Colonic mucosa (tissue), 4 donors: ENCODE measurements around the gene ASPG. TPM values are rescaled to one million over a fixed set of nuclear protein-coding genes. Genes with fewer than 3 reads are reported as not detected.
A peak's percentile ranks its signal among the peaks of the same experiment; 100 is the strongest.

Experiments
- DNase-seq: peaks from one replicate; pipeline ENCODE4 v3.0.0-alpha.2; 2020
- H3K27ac ChIP-seq: fragments of 200-600 bp; one replicate; pipeline ENCODE4 v1.8.0; 2021
- H3K27me3 ChIP-seq: fragments of 200-600 bp; one replicate; pipeline ENCODE4 v1.8.0; 2021
- H3K36me3 ChIP-seq: fragments of 200-600 bp; one replicate; pipeline ENCODE4 v1.8.0; 2021
- H3K4me1 ChIP-seq: fragments of 200-600 bp; one replicate; pipeline ENCODE4 v1.8.0; 2021; ENCODE audit warnings: mild to moderate bottlenecking
- H3K4me3 ChIP-seq: fragments of 200-600 bp; one replicate; pipeline ENCODE4 v1.8.0; 2021
- H3K9ac ChIP-seq, 2 donors: one replicate each; pipeline ENCODE4 v1.7.0; 2013; ENCODE audit warnings: control low read depth in 2 of 2, low read depth in 2 of 2, low read length in 2 of 2
- H3K9me3 ChIP-seq: fragments of 200-600 bp; one replicate; pipeline ENCODE4 v1.8.0; 2021
- intact Hi-C: fragments of 100-400 bp; cut with DNase I; formaldehyde crosslinking; loops from one replicate; pipeline ENCODE4 v1.14.1; 2022
- total RNA-seq, 2 donors: library from RNA; stranded (reverse); fragmentation: NEBNext Ultra II Directional in 1 of 2; extraction: Animal tissue kit (Norgen Biotek cat#: 25700) in 1 of 2; gene quantifications; one replicate each; pipeline ENCODE4 v1.2.1, GENCODE V29; 2021
- TF ChIP-seq, protein P1 (sequence below): fragments of 200-600 bp; IDR thresholded peaks from one replicate; pipeline ENCODE4 v1.8.0; 2022; ENCODE audit warnings: antibody characterized with exemption, mild to moderate bottlenecking
- donor health status: healthy.
- donor health status: DM: no; HTN: no; CAD: no.
- donor health status: DM: no; HTN: no; CAD: no.

The ASPG gene
- total RNA-seq, 2 donors from 2014 or later = 1.4 to 7.5 TPM

DNA sequence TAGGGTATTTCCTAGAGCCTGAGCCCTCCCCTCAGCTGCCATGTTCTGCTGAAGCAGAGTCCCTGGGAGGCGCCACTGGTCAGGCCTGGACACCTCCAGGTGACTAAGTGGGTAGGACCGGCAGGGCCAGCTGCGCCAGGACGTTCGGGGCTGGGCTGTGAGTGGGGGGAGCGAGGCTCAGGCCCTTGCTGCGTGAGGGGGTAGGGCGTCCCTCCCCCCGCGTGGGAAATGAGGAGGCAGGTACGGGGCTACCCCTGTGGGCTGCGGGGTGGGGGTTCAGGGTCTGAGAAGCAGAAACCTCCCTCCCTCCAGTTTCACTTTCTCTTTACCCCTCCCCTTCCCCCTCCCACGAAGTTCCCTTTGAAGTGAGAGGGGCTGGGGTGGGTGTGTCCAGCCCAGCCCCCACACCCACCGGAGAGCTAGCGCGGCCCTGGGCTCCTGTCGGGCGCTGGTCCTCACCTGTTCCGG, 30.8 kb downstream of the ASPG start:
- TF ChIP-seq, protein P1, sequence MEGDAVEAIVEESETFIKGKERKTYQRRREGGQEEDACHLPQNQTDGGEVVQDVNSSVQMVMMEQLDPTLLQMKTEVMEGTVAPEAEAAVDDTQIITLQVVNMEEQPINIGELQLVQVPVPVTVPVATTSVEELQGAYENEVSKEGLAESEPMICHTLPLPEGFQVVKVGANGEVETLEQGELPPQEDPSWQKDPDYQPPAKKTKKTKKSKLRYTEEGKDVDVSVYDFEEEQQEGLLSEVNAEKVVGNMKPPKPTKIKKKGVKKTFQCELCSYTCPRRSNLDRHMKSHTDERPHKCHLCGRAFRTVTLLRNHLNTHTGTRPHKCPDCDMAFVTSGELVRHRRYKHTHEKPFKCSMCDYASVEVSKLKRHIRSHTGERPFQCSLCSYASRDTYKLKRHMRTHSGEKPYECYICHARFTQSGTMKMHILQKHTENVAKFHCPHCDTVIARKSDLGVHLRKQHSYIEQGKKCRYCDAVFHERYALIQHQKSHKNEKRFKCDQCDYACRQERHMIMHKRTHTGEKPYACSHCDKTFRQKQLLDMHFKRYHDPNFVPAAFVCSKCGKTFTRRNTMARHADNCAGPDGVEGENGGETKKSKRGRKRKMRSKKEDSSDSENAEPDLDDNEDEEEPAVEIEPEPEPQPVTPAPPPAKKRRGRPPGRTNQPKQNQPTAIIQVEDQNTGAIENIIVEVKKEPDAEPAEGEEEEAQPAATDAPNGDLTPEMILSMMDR = no peak
- intact Hi-C loops = no loop called here
- Histone ChIP-seq H3K27ac (peak overlapping the region; percentile 65), H3K36me3 (no peaks in the 10 kb centered on the region), H3K9me3 (no peaks in the 10 kb centered on the region), H3K4me1 (no peaks in the 10 kb centered on the region), H3K9ac (peak overlapping the region; percentile 28 to 78), H3K4me3 (peak overlapping the region; percentile 57), H3K27me3 (peaks cover 9% of the 10 kb centered on the region)
- DNase-seq = peak; percentile 31

DNA sequence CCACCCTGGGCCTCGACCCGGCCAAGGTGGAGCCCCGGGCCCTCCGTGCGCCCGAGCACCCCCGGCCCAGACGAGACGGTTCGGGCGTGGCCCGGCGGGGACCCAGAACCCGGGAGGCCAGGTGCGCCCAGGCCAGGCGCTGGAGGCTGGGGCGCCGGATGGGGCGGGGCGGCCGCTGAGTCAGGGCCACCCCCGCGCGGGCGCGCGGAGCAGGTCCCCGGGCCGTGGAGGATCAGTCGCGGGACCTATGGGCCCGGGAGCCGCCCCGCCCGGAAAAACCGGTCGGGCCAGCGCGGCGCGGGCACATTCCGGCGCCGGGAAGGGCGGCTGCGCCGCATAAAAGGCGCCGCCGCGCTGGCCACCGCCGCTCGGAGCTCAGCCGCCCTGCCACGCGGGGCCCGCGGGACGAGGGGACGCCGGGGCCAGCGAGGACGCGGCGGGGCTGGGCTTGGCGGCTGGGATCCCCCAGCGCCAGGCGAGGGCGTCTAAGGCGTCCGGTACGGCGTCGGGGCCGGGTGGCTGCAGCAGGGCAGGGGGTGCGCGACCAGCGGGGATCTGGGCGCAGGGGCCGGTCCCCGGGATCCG, 31.3 kb downstream of the ASPG start:
- Histone ChIP-seq H3K36me3 (no peaks in the 10 kb centered on the region), H3K9me3 (no peaks in the 10 kb centered on the region), H3K27ac (peak overlapping the region; percentile 65), H3K9ac (peak overlapping the region; percentile 70 to 78), H3K27me3 (peaks cover 9% of the 10 kb centered on the region), H3K4me1 (no peaks in the 10 kb centered on the region), H3K4me3 (peak overlapping the region; percentile 57)
- TF ChIP-seq, protein P1 = no peak
- DNase-seq = peak; percentile 73
- intact Hi-C loops = no loop called here

DNA sequence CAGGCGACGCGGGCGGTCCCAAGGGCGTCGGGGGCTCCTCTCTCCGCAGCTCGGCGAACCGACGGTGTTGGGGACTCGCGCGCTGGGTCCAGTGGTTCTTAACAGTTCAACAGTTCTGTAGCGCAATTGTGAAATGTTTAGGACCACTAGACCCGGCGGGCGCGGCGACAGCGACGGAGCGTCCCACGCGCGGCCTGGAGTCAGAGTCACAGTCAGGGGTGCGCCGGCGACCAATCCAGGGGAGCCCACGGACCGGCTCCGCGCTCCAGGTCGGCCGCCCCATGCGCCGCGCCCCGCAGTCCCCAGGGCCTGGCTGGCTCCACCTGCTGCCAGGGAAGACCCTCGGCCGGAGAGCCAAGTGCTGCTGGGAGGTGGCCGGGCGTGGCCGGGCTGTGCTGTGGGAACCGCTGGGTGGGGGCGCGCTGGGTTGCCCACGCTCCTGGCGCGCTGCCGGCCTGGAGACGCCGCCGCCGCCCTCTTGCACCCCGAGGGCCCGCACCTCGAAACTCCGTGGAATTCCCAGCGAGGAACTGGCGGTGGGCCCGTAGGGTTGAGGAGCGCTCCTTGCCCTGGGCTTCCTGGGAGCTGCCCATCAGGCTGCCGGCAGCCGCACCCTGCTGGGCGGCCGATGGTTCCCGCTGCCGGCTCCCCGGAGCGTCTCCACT, 32.0 kb downstream of the ASPG start:
- TF ChIP-seq, protein P1 = no peak
- no peaks in the 10 kb centered on the region for H3K9me3 ChIP-seq
- H3K27ac ChIP-seq = peak overlapping the region; percentile 40
- H3K4me3 ChIP-seq = peak overlapping the region; percentile 57
- H3K4me1 ChIP-seq = no peaks in the 10 kb centered on the region
- intact Hi-C loops = no loop called here
- H3K9ac ChIP-seq = peak overlapping the region; percentile 61 to 70
- peaks cover 9% of the 10 kb centered on the region for H3K27me3 ChIP-seq
- H3K36me3 ChIP-seq = no peaks in the 10 kb centered on the region
- DNase-seq = peak; percentile 38

DNA sequence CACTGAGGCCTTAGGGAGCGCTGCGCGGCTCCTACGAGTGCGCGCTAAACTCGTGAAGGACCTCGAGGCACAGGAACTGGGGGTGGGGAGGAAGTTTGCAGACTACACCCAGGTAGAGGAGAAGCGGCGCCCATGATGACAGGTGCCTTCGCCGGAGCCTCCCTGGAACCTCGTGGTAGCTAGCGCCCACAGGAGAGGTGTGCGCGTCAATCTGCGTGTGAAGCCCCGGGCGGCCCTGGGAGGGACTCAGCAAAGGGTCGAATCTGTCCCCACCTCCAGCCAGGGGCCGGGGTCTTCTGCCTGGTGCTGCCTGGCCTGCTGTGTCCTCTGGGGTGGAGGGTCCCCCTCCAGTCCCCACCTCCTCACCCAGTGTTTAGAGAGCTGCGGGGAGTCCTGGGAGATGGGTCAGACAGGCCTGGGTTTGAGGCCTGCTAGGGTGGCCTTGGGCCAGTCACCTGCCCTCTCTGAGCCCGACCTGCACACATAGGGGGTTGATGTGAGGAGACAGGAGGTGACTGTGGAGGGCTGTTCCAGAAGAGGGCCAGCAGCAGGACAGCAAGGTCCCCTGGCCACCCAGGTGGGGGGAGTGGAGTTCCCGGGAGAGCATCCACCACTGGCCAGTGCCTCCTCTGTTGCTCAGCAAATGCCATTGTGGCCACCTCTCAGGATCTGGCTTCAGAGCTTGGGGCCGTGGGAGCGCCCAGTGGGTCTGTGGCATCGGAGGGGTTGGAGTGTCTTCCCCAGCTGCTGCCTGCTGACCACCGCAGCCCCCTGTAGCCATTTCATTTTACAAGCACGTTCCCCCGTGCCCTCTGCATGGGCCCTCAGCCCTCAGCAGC, 32.7 kb downstream of the ASPG start:
- intact Hi-C loops = no loop called here
- TF ChIP-seq, protein P1 = no peak
- H3K27me3 ChIP-seq = peaks cover 9% of the 10 kb centered on the region
- no peak overlapping the region for H3K9ac ChIP-seq
- DNase-seq = peak; percentile 17
- peak overlapping the region; percentile 57 for H3K4me3 ChIP-seq
- H3K4me1 ChIP-seq = no peaks in the 10 kb centered on the region
- no peaks in the 10 kb centered on the region for H3K36me3 ChIP-seq
- no peaks in the 10 kb centered on the region for H3K9me3 ChIP-seq
- no peak overlapping the region for H3K27ac ChIP-seq

DNA sequence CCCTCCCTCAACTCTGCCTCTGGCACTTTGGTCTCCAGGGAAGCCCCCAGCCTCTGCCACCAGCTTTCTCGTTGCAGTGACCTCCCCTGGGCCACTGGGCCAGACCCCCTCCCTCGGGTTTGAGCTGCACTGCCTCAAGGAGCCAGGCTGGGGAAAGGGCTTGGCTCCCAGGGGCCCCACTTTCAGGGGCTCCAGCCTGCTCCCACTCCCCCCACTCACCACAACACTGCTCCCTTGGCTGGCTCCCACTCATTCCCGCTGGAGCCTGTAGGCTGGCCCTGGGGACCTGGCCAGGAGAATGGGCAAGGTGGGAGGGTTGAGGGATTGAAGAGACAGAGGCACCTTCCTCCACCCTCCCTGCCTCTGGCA, 33.6 kb downstream of the ASPG start:
- peak; percentile 18 for DNase-seq
- TF ChIP-seq, protein P1 = no peak
- Histone ChIP-seq H3K4me3 (no peak overlapping the region), H3K27me3 (peaks cover 9% of the 10 kb centered on the region), H3K27ac (no peak overlapping the region), H3K9ac (no peak overlapping the region), H3K9me3 (no peaks in the 10 kb centered on the region), H3K4me1 (no peaks in the 10 kb centered on the region), H3K36me3 (no peaks in the 10 kb centered on the region)
- intact Hi-C loops = no loop called here
